Cardiac ventricle fibroblast (primary cell): Measurements from ENCODE around the gene RGL4. TPM values are rescaled to one million over a fixed set of nuclear protein-coding genes. Genes with fewer than 3 reads are reported as not detected.

Experiments used
- total RNA-seq: library from RNA; depleted of rRNA; stranded (reverse); fragments of >200 nt; gene quantifications from 2 replicates; pipeline ENCODE4 v1.2.3, GENCODE V29; 2015

Gene RGL4
- total RNA-seq = not detected in 2 replicates

GRCh38 chr22:23690713-23691112, at the start of gene RGL4:
Gene RGL4, plus strand, starts transcription at chr22:23691013. Its CDS starts 1,018 bp downstream, at chr22:23692031.

Other genes starting within 250 kb of the RGL4 start
- not detected in 2 replicates for gene IGLL1, start 110.7 kb upstream of the RGL4 start, total RNA-seq
- gene DRICH1, start 58.7 kb upstream of the RGL4 start, total RNA-seq = not detected in 2 replicates
- gene ZNF70, start 60.1 kb downstream of the RGL4 start, total RNA-seq = 4.4 and 5.3 TPM in 2 replicates
- gene VPREB3, start 63.4 kb downstream of the RGL4 start, total RNA-seq = not detected in 2 replicates
- gene C22orf15, start 72.0 kb downstream of the RGL4 start, total RNA-seq = not detected in 2 replicates
- 0.29 TPM in 1 of 2 replicates, not detected in the other for gene CHCHD10, start 77.0 kb downstream of the RGL4 start, total RNA-seq
- 6.2 and 8.5 TPM in 2 replicates for gene MMP11, start 81.8 kb downstream of the RGL4 start, total RNA-seq
- gene SMARCB1, start 96.0 kb downstream of the RGL4 start, total RNA-seq = 60.0 and 71.9 TPM in 2 replicates
- gene DERL3, start 148.0 kb downstream of the RGL4 start, total RNA-seq = 0.06 TPM in 1 of 2 replicates, not detected in the other
- 5.2 and 5.3 TPM in 2 replicates for gene SLC2A11, start 166.9 kb downstream of the RGL4 start, total RNA-seq
- 800 and 820 TPM in 2 replicates for gene MIF, start 203.4 kb downstream of the RGL4 start, total RNA-seq